Activated naive CD4-positive, alpha-beta T cell treated with anti-CD3 and anti-CD28 coated beads, Interleukin-2, amount 50 U/mL, for 72 hours (primary cell): ENCODE data around the gene SGO1. TPM values are rescaled to one million over a fixed set of nuclear protein-coding genes. Genes with fewer than 3 reads are reported as not detected.
"Not testable (repeated sequence)": the region's sequence is repeated elsewhere in the genome, so short reads cannot be mapped to it uniquely, and the experiment has no call there.

Source experiments
- ATAC-seq, 2 donors: fragments of 150-1000 bp; cut with Tn5 transposase; 2 replicates each; pipeline ENCODE4 v1.10.0; 2021; ENCODE audit warnings: mild to moderate bottlenecking in 2 of 2, moderate library complexity in 2 of 2
- DNase-seq, 2 donors: peaks; one replicate each; pipeline ENCODE4 v3.0.0; 2021 to 2022; ENCODE audit warnings: low spot score in 2 of 2
- H3K27ac Mint-ChIP-seq, 2 donors: one replicate each; pipeline ENCODE4 v1.8.0; 2022; ENCODE audit warnings: mild to moderate bottlenecking in 2 of 2, mixed read lengths in 2 of 2
- H3K36me3 Mint-ChIP-seq, 2 donors: one replicate each; pipeline ENCODE4 v1.8.0; 2022; ENCODE audit warnings: mixed read lengths in 2 of 2
- H3K9me3 Mint-ChIP-seq, 2 donors: one replicate each; pipeline ENCODE4 v1.8.0; 2022; ENCODE audit warnings: mixed read lengths in 2 of 2
- total RNA-seq, 2 donors: library from RNA; stranded (reverse); gene quantifications; one replicate each; pipeline ENCODE4 v1.2.3, GENCODE V29; 2022

The SGO1 gene
- total RNA-seq = 10 to 100 TPM; 29.1 to 38.0 TPM

DNA sequence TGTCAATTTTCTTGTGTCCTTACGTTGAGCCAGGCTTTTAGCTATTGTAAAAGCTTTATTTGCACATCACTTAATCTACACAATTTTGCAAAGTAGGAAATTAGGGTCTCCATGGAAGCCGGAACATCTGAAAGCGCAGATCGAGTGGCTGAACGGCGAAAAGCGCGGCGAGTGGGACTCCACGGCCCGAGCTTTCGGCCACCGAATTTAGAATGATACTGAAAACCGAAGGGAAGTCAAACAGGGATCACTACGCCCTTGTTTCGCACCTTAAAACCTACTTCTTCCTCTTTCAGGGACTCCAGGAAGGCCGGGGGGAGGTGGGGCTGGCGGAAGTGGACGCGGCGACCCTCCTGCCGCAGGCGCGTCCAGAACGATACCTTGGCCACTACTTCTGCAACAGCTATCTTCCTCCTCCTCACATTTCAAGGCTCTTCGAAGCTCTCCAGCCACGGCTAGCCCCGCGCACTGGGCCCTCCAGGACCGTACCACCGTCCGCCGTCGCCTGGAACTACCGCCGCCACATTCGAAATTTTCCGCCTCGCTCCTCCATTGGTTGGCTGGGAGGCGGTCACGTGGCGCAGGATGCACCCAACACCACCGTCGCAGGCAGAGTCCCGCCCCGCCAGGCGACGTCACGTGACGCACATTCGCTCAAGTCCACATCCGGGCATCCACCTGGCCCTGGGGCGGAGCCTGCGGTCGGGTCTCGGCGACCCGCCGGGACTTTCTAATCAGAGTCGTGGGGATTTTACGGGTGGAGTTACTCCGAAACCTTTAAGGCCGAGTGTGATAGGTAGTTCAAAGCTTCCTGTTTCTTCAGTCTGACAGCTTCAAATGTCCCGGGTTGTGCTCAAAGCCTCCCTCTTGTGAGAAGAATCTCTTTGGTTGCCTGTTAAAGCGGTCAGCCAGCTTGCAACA lies at the start of gene SGO1:
Gene SGO1 (minus strand): TSS at position 528 of the 921 bp plus-strand sequence. CDS start 2,179 bp downstream, outside the sequence.
- peaks cover 0 to 7% of the 10 kb centered on the region in 2 donors for H3K36me3 Mint-ChIP-seq
- ATAC-seq (peak; percentile 96 to 98), DNase-seq (peak; percentile 98 to 100)
- H3K27ac Mint-ChIP-seq = no peak within 1 kb of the TSS
- no peaks in the 10 kb centered on the region for H3K9me3 Mint-ChIP-seq

DNA sequence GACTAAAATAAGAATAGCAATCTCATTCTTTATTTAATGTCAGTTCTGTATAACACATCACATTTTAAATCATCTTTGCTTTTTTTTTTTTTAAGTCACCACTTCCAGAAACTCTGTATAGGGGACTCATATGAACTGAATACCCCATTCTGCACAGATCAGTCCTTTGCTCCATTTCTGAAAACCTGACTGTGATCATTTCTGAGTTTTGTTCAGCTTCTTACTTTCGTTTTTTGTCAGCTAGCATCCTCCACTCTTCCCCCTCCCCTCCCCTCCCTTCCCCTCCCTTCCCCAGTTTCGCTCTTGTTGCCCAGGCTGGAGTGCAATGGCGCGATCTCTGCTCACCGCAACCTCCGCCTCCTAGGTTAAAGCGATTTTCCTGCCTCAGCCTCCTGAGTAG lies 49.8 kb upstream of the SGO1 start:
- DNase-seq (no peak), ATAC-seq (no peak)
- no peaks in the 10 kb centered on the region for H3K9me3 Mint-ChIP-seq
- H3K36me3 Mint-ChIP-seq = no peaks in the 10 kb centered on the region
- no peak overlapping the region for H3K27ac Mint-ChIP-seq

DNA sequence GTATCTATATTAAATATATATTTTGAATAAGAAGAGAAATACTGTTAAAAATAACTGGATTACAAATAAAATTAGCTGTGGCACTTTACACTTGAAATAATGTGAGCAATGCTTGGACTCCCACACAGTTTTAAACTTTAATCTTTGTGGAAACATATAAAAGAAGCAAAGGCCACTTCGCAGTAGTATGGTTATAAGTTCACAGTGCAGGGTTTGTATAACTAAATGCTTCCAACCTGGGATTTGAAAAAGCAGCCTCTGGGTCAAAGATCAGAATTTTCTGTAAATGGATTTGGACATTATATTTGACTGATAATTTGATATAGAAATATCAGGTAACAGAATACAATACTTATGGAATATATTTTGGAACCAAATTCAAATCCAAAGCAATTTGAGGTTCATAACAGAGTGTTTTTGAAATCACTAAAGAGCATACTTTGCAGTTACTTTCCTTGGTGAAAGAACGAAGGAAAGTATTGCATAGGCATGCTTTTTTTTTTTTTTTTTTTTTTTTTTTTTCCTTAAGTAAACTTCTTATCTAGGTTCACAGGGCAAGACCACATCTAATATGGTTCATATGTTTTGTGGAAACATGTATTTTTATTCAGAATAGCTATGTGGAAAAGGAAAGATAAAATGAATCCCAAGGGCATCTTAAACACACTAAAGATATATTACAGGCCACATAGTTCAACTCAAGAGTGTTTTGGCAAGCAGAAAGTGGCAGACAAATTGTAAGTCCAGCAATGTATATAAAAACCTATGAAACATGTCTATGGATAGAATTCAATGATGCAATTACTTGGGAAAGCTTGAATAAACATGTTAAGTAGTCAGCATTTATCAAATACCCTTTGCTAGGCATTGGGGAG lies 47.1 kb upstream of the SGO1 start:
- no peaks in the 10 kb centered on the region for H3K9me3 Mint-ChIP-seq
- no peak for ATAC-seq
- no peaks in the 10 kb centered on the region for H3K36me3 Mint-ChIP-seq
- H3K27ac Mint-ChIP-seq = no peak overlapping the region
- no peak for DNase-seq

DNA sequence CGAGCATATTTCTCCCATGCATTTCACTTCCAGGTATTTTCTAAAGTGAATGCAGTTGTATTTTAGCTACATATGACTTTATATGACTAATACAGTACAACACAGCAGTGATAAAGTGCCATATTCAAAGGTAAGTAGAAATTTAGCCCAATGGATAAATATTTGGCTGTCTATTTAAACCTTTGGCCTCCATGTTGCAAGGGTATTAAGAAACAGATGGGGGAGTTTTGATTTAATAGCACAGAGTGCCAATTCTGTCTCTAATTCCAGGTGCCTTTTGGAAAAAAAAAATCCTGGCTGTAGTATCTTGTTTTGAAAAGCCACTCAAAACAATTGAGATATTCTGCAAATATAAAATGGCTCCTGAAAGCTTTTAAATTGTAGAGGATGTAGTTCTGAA lies 44.9 kb upstream of the SGO1 start:
- H3K9me3 Mint-ChIP-seq = no peaks in the 10 kb centered on the region
- no peak overlapping the region for H3K27ac Mint-ChIP-seq
- H3K36me3 Mint-ChIP-seq = no peaks in the 10 kb centered on the region
- DNase-seq = no peak
- no peak for ATAC-seq

DNA sequence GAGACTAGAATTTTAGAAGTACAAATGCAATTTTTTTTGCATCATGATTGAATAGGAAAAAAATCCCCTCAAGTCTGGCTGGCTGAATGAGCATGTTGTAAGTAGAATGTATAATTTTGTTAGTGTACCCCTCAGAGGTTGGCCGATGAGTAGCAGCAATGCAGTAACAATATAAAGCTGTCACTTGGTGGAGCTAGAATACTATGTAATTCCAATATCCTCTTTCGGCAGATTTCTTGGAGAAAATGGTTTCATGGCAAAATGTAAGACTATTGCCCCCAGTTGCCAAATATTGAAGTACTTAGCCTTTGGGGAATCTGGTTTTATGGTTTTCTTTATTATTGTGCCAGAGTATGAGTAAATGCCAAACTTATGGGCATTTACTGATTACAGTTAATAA lies 39.8 kb upstream of the SGO1 start:
- Mint-ChIP-seq H3K36me3 (no peaks in the 10 kb centered on the region), H3K9me3 (no peaks in the 10 kb centered on the region), H3K27ac (no peak overlapping the region)
- ATAC-seq (no peak), DNase-seq (no peak)

DNA sequence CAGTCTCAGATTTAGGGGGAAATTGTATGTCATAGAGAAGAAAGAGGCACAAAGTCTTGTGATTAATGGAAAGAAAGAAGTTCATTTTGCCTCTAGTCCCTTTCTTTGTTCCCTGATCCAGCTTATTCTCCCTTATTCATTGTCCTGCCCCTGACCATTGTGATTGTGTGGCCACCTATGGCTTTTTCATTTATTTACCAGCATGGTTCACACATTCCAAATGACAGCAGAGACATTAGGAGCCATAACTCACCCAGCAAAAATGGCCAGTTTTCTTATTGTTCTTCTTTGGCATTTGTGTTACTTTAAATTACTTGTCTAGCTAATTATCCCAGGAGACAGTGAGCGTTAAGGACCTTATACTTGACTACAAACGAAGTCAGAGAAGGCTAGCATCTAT lies 36.3 kb upstream of the SGO1 start:
- DNase-seq (no peak), ATAC-seq (no peak)
- Mint-ChIP-seq H3K27ac (no peak overlapping the region), H3K36me3 (no peaks in the 10 kb centered on the region), H3K9me3 (no peaks in the 10 kb centered on the region)

DNA sequence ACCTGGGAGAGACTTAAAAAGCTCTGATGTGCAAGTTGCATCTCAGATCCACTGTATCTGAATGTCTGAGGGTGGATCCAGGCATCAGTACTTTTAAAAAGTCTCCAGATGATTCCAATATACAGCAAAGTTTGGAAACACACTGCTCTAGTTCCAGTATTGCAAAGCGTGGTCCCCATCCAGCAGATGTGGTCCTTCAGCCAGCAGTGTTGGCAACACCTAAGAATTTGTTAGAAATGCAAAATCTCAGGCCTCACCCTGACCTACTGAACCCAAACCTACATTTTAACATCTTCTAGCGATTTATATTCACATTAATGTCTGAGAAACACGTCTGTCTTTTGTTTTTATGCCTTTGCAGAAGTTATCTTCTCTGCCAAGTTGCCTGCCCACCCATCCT lies 32.2 kb upstream of the SGO1 start:
- H3K36me3 Mint-ChIP-seq = no peaks in the 10 kb centered on the region
- no peak overlapping the region for H3K27ac Mint-ChIP-seq
- ATAC-seq (no peak), DNase-seq (no peak)
- H3K9me3 Mint-ChIP-seq = no peaks in the 10 kb centered on the region

DNA sequence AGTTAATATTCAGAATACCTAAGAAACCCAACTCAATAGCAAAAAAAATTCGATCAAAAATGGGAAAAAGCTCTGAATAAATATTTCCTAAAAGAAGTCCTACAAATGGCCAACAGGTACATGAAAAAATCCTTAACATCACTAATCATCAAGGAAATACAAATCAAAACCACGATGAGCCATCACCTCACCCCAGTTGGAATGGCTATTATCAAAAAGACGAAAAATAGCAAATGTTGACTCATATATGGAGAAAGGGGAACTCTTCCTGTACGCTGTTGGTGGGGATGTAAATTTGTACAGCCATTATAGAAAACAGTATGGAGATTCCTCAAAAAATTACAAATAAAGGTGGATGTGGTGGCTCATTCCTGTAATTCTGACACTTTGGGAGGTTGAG lies 29.6 kb upstream of the SGO1 start:
- no peaks in the 10 kb centered on the region for H3K36me3 Mint-ChIP-seq
- no peak for ATAC-seq
- no peak overlapping the region for H3K27ac Mint-ChIP-seq
- no peak for DNase-seq
- no peaks in the 10 kb centered on the region for H3K9me3 Mint-ChIP-seq

DNA sequence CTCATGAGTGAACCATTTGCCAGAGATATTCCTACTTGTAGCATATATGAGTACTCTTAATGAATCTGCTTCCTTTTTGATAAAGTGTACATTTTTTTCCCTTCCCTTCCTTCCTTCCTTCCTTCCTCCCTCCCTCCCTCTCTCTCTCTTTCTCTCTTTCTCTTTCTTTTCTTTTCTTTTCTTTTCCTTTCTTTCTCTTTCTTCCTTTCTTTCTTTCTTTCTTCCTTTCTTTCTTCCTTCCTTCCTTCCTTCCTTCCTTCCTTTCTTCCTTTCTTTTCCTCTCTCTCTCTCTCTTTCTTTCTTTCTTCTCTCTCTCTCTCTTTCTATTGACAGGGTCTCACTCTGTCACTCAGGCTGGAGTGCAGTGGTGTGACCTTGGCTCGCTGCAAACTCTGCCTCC lies 27.5 kb upstream of the SGO1 start:
- not testable (repeated sequence) for H3K27ac Mint-ChIP-seq, ATAC-seq, H3K36me3 Mint-ChIP-seq, DNase-seq, H3K9me3 Mint-ChIP-seq

DNA sequence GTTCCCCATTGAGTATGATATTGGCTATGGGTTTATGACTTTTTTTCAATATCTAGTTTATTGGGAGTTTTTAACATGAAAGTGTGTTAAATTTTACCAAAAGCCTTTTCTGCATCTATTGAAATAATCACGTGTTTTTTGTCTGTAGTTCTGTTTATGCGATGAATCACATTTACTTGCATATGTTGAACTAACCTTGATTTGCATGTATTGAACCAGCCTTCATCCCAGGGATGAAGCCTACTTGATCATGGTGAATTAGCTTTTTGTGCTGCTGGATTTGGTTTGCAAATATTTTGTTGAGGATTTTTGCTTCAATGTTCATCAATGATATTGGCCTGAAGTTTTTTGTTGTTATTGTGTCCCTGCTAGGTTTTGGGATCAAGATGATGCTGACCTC lies 21.9 kb upstream of the SGO1 start:
- not testable (repeated sequence) for H3K36me3 Mint-ChIP-seq, H3K9me3 Mint-ChIP-seq, DNase-seq, ATAC-seq, H3K27ac Mint-ChIP-seq

DNA sequence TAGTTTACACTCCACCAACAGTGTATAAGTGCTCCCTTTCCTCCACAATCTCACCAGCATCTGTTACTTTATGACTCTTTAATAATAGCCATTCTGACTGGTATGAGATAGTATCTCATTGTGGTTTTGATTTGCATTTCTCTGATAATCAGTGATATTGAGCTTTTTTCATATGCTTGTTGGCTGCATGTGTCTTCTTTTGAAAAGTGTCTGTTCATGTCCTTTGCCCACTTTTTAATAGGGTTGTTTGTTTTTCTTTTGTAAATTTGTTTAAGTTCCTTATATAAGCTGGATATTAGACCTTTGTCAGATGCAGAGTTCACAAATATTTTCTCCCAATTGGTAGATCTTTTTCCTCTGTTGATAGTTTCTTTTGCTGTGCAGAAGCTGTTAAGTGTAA lies 19.9 kb upstream of the SGO1 start:
- H3K36me3 Mint-ChIP-seq, DNase-seq, ATAC-seq, H3K9me3 Mint-ChIP-seq, H3K27ac Mint-ChIP-seq: not testable (repeated sequence)

DNA sequence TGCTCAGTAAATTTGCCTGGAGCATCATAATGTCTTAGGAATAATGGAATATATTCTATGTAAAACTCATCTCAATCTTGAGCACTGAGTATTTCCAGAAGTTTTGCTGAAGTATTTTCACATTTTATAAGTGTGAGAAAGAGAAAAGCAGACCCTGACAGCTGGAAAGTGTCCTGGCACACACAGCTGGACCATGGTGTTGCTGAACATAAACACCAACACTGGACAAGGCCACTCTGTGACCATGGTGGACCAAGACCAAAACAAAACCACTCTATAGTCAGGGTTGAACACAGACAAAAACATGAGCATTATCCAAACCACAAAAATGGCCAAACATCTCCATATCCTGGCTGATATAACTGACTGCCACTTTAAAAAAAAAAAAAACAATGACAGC lies 15.1 kb upstream of the SGO1 start:
- no peaks in the 10 kb centered on the region for H3K9me3 Mint-ChIP-seq

DNA sequence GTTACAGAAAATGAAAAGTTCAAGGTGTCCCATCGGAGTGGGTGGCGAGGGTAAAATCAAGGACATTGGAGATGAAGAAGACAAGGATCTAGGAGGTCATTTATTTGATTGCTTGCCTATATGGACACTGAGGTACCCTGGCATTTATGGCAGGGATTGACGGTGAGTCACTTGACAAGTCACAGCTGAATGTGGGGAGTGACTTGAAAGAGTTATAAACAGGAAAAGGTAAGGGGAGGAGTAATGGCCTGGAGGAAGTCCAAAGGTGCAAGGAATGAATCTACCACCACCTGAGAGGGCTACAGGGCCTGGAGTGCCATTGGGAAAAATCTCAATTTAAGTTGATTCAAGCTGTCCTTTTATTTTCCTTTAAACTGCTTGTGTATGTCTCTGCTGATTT lies 11.8 kb upstream of the SGO1 start:
- DNase-seq = no peak
- no peak for ATAC-seq
- H3K27ac Mint-ChIP-seq = no peak overlapping the region
- H3K36me3 Mint-ChIP-seq = no peaks in the 10 kb centered on the region
- H3K9me3 Mint-ChIP-seq = no peaks in the 10 kb centered on the region

More for the DNA sequence above, 15.1 kb upstream of the SGO1 start:
- H3K36me3 Mint-ChIP-seq = no peaks in the 10 kb centered on the region
- ATAC-seq (no peak), DNase-seq (no peak)
- no peak overlapping the region for H3K27ac Mint-ChIP-seq

DNA sequence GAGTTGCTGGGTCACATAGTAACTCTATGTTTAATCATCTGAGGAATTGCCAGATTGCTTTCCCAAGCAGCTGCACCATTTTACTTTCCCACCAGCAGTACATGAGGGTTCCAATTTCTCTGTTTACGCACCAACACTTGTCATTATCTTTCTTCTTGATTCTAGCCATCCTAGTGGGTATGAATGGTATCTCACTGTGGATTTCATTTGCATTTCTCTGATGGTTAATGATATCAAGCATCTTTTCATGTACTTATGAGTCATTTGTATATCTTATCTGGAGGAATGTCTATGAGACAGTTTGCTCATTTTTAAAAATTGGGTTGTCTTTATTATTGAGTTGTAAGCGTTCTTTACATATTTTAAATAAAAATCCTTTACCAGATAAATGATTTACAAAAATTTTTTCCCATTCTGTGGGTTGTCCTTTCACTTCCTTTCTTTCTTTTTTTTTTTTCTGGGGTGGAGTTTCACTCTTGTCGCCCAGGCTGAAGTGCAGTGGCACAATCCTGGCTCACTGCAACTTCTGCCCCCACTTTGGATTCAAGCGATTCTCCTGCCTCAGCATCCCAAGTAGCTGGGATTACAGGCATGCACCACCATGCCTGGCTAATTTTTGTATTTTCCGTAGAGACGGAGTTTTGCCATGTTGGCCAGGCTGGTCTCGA lies 8.9 kb upstream of the SGO1 start:
- Mint-ChIP-seq H3K27ac (no peak overlapping the region), H3K9me3 (no peaks in the 10 kb centered on the region), H3K36me3 (no peaks in the 10 kb centered on the region)
- ATAC-seq (no peak), DNase-seq (no peak)

DNA sequence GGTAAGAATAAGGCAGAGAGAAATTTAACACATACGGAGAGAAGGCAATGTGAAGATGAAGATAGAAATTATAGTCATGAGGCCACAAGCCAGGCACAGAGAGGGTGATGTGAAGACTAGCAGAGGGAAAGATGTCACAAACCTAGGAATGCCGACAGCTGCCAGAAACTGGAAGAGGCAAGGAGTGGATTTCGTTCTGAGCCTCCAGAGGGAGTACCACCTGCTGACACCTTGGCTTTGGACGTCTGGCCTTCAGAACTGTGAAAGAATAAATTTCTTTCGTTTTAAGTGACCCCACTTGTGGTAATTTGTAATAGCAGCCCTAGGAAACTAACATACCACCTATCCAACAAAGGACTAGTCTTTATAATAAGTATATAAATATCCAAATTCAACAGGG lies 5.0 kb upstream of the SGO1 start:
- ATAC-seq = no peak
- no peak for DNase-seq
- H3K36me3 Mint-ChIP-seq = no peaks in the 10 kb centered on the region
- H3K27ac Mint-ChIP-seq = no peak overlapping the region
- no peaks in the 10 kb centered on the region for H3K9me3 Mint-ChIP-seq

DNA sequence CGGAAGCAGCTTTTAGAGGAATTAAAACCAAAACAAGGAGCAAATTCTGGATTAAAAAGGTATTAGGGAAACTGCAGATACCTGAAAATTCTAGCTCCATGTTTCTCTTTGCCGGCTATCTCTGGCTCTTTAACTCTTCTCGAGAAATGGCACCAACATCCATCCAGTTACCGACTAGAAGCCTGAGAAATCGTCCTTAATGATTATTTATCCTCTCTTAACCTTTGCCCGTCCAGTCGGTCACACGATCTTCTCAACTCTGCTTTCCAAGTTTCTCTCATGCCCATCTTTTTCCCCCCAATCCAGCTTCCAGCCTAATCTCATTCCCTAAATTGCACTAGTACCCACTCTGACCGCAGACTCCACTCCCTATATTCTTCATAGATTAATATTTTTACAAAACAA lies 596 bp upstream of the SGO1 start:
- no peak overlapping the region for H3K27ac Mint-ChIP-seq
- no peaks in the 10 kb centered on the region for H3K9me3 Mint-ChIP-seq
- DNase-seq (no peak), ATAC-seq (no peak)
- peaks cover 0 to 7% of the 10 kb centered on the region in 2 donors for H3K36me3 Mint-ChIP-seq

DNA sequence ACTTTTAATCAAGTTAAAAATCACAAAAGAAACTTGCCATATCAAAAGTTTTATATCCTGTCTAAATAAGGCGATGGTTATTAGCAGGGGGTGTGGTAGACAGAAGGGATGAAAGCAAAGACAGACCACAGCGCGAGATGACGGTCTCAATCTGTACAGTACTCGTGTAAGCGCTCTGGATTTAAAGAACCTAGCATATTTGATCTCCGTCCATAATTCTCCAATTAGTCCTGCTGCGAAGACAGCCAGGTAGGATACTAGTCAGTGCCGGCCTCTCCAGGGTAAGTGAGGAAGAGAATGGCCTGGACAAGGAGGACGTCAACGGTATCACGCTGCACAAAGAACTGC lies 701 bp downstream of the SGO1 start:
- ATAC-seq (peak in 1 of 2 donors; percentile 6), DNase-seq (peak in 1 of 2 donors; percentile 19)
- peaks cover 2 to 9% of the 10 kb centered on the region in 2 donors for H3K36me3 Mint-ChIP-seq
- H3K27ac Mint-ChIP-seq = no peak overlapping the region
- H3K9me3 Mint-ChIP-seq = no peaks in the 10 kb centered on the region
